Calu3 (cell line): Measurements from ENCODE around the gene LSP1. TPM values are rescaled to one million over a fixed set of nuclear protein-coding genes. Genes with fewer than 3 reads are reported as not detected.

Experiments used
- BruUV-seq: library from RNA; stranded (reverse); fragments of 400-500 nt; replicated peaks from 2 replicates; lab custom pipeline; 2021; lab: Mats Ljungman, UMichigan
- CTCF ChIA-PET: fragments of 300-600 bp; sonication (Branson Sonifier 250); formaldehyde crosslinking; loops from one replicate; lab custom pipeline; 2022; ENCODE audit warnings: antibody characterized with exemption; lab: Charles Lee
- DNase-seq: peaks from one replicate; pipeline ENCODE4 v3.0.0; 2022
- H3K27ac Mint-ChIP-seq: one replicate; pipeline ENCODE4 v1.8.0; 2022; ENCODE audit warnings: mixed read lengths; ENCODE audit not compliant: unreplicated experiment
- H3K27me3 Mint-ChIP-seq: one replicate; pipeline ENCODE4 v1.8.0; 2022; ENCODE audit warnings: mixed read lengths; ENCODE audit not compliant: unreplicated experiment
- H3K36me3 Mint-ChIP-seq: one replicate; pipeline ENCODE4 v1.8.0; 2022; ENCODE audit warnings: mild to moderate bottlenecking, moderate library complexity, mixed read lengths; ENCODE audit not compliant: insufficient read depth, unreplicated experiment
- H3K4me1 Mint-ChIP-seq: one replicate; pipeline ENCODE4 v1.8.0; 2022; ENCODE audit warnings: mild to moderate bottlenecking, low read depth, mixed read lengths; ENCODE audit not compliant: unreplicated experiment
- H3K4me3 Mint-ChIP-seq: one replicate; pipeline ENCODE4 v1.8.0; 2022; ENCODE audit warnings: mild to moderate bottlenecking, low read depth, moderate library complexity, mixed read lengths; ENCODE audit not compliant: unreplicated experiment
- H3K9me3 Mint-ChIP-seq: one replicate; pipeline ENCODE4 v1.8.0; 2022; ENCODE audit warnings: low read depth, mixed read lengths; ENCODE audit not compliant: unreplicated experiment
- CTCF ChIP-seq: fragments of 200-600 bp; IDR thresholded peaks from one replicate; pipeline ENCODE4 v1.8.0; 2022; ENCODE audit warnings: antibody characterized with exemption; ENCODE audit not compliant: unreplicated experiment
- intact Hi-C: fragments of 100-400 bp; cut with micrococcal nuclease; formaldehyde crosslinking; loops from one replicate; pipeline ENCODE4 v1.10.0; 2022; ENCODE audit not compliant: unreplicated experiment
- total RNA-seq: library from RNA; stranded (reverse); gene quantifications from 2 replicates; pipeline ENCODE4 v1.2.3, GENCODE V29; 2022

LSP1 gene
- total RNA-seq, 1 experiment from 2014 or later: not detected

GRCh38 chr11:1830322-1831223 is 22.3 kb upstream of the LSP1 start:
- Mint-ChIP-seq H3K36me3 (peaks cover 43% of the 10 kb centered on the region), H3K4me3 (peak overlapping the region; percentile 47), H3K27me3 (no peaks in the 10 kb centered on the region), H3K4me1 (peaks cover 77% of the 10 kb centered on the region), H3K27ac (peak overlapping the region; percentile 91), H3K9me3 (no peaks in the 10 kb centered on the region)
- no TSS peak for BruUV-seq
- intact Hi-C loops: loop anchor here (5.0 kb wide), 2 partner anchors 53 to 68 kb away; partner anchors contain the start of gene CTSD
- no peak for TF ChIP-seq CTCF
- CTCF ChIA-PET: interaction anchor here (0.8 to 5.7 kb wide), 6 partner anchors 68 to 514 kb away, joined by 3 to 117 read pairs (median 4); partner anchors contain the start of gene TNNT3
- DNase-seq: peak; percentile 91

- Mint-ChIP-seq H3K27me3 (no peaks in the 10 kb centered on the region), H3K36me3 (peaks cover 43% of the 10 kb centered on the region), H3K27ac (peak overlapping the region; percentile 91), H3K4me3 (peak overlapping the region; percentile 47), H3K4me1 (peaks cover 75% of the 10 kb centered on the region), H3K9me3 (no peaks in the 10 kb centered on the region)
- no peak for TF ChIP-seq CTCF
- BruUV-seq: no TSS peak
- intact Hi-C loops: loop anchor here (5.0 kb wide), 2 partner anchors 54 to 69 kb away; partner anchors contain the start of gene CTSD
- DNase-seq: no peak
- CTCF ChIA-PET: interaction anchor here (0.5 to 5.7 kb wide), 5 partner anchors 53 to 320 kb away, joined by 3 to 117 read pairs (median 5); no protein-coding TSS in a partner anchor
Observed at GRCh38 chr11:1831338-1832210, 21.3 kb upstream of the LSP1 start.

GRCh38 chr11:1832211-1832919 is 20.5 kb upstream of the LSP1 start:
- no peaks in the 10 kb centered on the region for H3K27me3 Mint-ChIP-seq
- H3K4me1 Mint-ChIP-seq: peaks cover 67% of the 10 kb centered on the region
- H3K9me3 Mint-ChIP-seq: no peaks in the 10 kb centered on the region
- BruUV-seq: no TSS peak
- H3K4me3 Mint-ChIP-seq: peak overlapping the region; percentile 31
- CTCF ChIA-PET: interaction anchor here (0.5 to 5.7 kb wide), 11 partner anchors 18 to 286 kb away, joined by 3 to 117 read pairs (median 5); partner anchors contain the start of gene CTSD
- TF ChIP-seq CTCF: peak; percentile 98
- H3K36me3 Mint-ChIP-seq: peaks cover 38% of the 10 kb centered on the region
- H3K27ac Mint-ChIP-seq: peak overlapping the region; percentile 67
- intact Hi-C loops: loop anchor here (5.0 kb wide), 2 partner anchors 55 to 70 kb away; partner anchors contain the start of gene CTSD
- peak; percentile 82 for DNase-seq
